K562 (cell line): ENCODE data around the gene EPS8.

ENCODE experiments used
- BMI1 ChIP-seq: fragments of 150-350 bp; IDR thresholded peaks from 2 replicates; pipeline ENCODE4 v1.6.1; 2014; ENCODE audit warnings: low read length
- CHD4 ChIP-seq: fragments of 200-600 bp; sonication (generic); IDR thresholded peaks from 3 replicates; pipeline ENCODE4 v1.6.1; 2012; ENCODE audit warnings: low read depth, mild to moderate bottlenecking, mixed read lengths, low read length, inconsistent platforms; ENCODE audit not compliant: insufficient read depth, insufficient replicate concordance, poor library complexity, severe bottlenecking
- HDAC6 ChIP-seq: IDR thresholded peaks from 2 replicates; pipeline ENCODE4 v1.6.1; 2012; ENCODE audit warnings: low read depth, mild to moderate bottlenecking, control low read depth, inconsistent platforms, low read length, moderate library complexity
- HNRNPUL1 ChIP-seq: fragments of 200-400 bp; formaldehyde crosslinking; IDR thresholded peaks from 2 replicates; pipeline ENCODE4 v1.6.1; 2017; ENCODE audit warnings: low read length
- POLR2A ChIP-seq: fragments of 450-650 bp; conservative IDR thresholded peaks from 2 replicates; pipeline ENCODE4 v1.6.1; 2016
- SIN3A ChIP-seq, 2 experiments: fragments of 150-350 bp in 1 of 2; IDR thresholded peaks; 2 replicates each; pipeline ENCODE4 v1.6.1; 2011 to 2016; ENCODE audit warnings: borderline replicate concordance in 2 of 2, low read depth in 2 of 2, low read length in 2 of 2, mild to moderate bottlenecking in 2 of 2, moderate library complexity in 2 of 2; ENCODE audit not compliant: control insufficient read depth in 1 of 2
- SMC3 ChIP-seq: conservative IDR thresholded peaks from 2 replicates; pipeline ENCODE4 v1.6.1; 2011; ENCODE audit warnings: low read depth, low read length, improper control_type of control experiment; ENCODE audit not compliant: insufficient read depth
- ZBTB2 ChIP-seq: fragments of 450-650 bp; IDR thresholded peaks from 2 replicates; pipeline ENCODE4 v1.6.1; 2016; ENCODE audit warnings: antibody characterized with exemption
- TF ChIP-seq, protein P1 (sequence below): sonication (generic); formaldehyde crosslinking; IDR thresholded peaks from 2 replicates; pipeline ENCODE4 v1.8.1; 2023; ENCODE audit warnings: mild to moderate bottlenecking, missing genetic modification reagents
- TF ChIP-seq, protein P2 (sequence below), 3 experiments: IDR thresholded peaks in 2 of 3; conservative IDR thresholded peaks in 1 of 3; 2 replicates each; pipeline ENCODE4 v1.5.1; 2011 to 2012; ENCODE audit warnings: low read length in 3 of 3, mild to moderate bottlenecking in 3 of 3, control low read depth in 2 of 3, improper control_type of control experiment in 1 of 3, inconsistent platforms in 1 of 3, low read depth in 1 of 3, mixed read lengths in 1 of 3, moderate library complexity in 1 of 3; ENCODE audit not compliant: insufficient read depth in 2 of 3

DNA sequence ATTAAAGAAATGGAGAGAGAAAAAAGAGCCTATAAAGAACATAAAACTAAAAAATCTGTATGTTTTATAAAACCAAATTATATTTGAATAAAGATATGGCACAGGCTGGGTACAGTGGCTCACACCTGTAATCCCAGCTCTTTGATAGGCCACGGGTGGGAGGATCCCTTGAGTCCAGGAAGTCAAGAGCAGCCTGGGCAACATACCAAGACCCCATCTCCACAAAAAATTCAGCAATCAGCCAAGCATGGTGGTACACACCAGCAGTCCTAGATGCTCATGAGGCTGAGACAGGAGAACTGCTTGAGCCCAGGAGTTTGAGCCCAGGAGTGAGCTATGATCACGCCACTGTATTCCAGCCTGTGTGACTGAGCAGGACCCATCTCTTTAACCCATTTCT lies 74.9 kb downstream of the EPS8 start:
- TF ChIP-seq HDAC6 (no peak), POLR2A (no peak), HNRNPUL1 (no peak), BMI1 (no peak), SMC3 (no peak), ZBTB2 (no peak), SIN3A (IDR thresholded peaks at IDR 0.05; ENCODE audit: borderline replicate concordance in 2 of 2, control insufficient read depth in 1 of 2, low read depth in 2 of 2, low read length in 2 of 2) (no peak), CHD4 (no peak)
- TF ChIP-seq, protein P1, sequence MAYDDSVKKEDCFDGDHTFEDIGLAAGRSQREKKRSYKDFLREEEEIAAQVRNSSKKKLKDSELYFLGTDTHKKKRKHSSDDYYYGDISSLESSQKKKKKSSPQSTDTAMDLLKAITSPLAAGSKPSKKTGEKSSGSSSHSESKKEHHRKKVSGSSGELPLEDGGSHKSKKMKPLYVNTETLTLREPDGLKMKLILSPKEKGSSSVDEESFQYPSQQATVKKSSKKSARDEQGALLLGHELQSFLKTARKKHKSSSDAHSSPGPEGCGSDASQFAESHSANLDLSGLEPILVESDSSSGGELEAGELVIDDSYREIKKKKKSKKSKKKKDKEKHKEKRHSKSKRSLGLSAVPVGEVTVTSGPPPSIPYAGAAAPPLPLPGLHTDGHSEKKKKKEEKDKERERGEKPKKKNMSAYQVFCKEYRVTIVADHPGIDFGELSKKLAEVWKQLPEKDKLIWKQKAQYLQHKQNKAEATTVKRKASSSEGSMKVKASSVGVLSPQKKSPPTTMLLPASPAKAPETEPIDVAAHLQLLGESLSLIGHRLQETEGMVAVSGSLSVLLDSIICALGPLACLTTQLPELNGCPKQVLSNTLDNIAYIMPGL: no peak
- TF ChIP-seq, protein P2, sequence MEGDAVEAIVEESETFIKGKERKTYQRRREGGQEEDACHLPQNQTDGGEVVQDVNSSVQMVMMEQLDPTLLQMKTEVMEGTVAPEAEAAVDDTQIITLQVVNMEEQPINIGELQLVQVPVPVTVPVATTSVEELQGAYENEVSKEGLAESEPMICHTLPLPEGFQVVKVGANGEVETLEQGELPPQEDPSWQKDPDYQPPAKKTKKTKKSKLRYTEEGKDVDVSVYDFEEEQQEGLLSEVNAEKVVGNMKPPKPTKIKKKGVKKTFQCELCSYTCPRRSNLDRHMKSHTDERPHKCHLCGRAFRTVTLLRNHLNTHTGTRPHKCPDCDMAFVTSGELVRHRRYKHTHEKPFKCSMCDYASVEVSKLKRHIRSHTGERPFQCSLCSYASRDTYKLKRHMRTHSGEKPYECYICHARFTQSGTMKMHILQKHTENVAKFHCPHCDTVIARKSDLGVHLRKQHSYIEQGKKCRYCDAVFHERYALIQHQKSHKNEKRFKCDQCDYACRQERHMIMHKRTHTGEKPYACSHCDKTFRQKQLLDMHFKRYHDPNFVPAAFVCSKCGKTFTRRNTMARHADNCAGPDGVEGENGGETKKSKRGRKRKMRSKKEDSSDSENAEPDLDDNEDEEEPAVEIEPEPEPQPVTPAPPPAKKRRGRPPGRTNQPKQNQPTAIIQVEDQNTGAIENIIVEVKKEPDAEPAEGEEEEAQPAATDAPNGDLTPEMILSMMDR (IDR thresholded peaks at IDR 0.05 in 2 of 3, conservative IDR thresholded peaks at IDR 0.05 in 1 of 3; ENCODE audit: insufficient read depth in 2 of 3, low read depth in 1 of 3, low read length in 3 of 3): no peak
